Measurements from ENCODE around the gene PLPP3. TPM values are rescaled to one million over a fixed set of nuclear protein-coding genes. Genes with fewer than 3 reads are reported as not detected.
"Not testable (repeated sequence)": the region's sequence is repeated elsewhere in the genome, so short reads cannot be mapped to it uniquely, and the experiment has no call there.

PLPP3 gene
- total and polyA plus RNA-seq, 12 donors, result 11.7 to 156 (median 96.1) TPM

DNA sequence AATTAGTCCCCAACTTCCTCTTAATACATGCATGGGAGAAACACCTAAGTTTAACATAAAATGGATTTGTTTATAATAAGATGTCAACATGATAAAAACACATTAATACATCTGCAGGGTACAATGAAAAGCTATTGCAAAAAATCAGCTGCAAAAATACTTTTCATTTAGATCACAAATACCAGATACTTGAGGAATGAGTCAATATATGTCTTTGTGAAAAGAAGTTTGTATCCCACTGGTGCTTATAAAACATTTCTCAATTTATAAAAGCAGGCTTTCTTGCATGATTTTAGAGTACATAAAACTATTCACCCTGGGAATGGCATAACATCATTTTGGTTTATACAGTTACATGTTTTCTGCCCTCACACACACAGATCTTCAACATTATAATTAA, 47.2 kb upstream of the PLPP3 start:
- Histone ChIP-seq H3K4me3 (no peak overlapping the region), H3K27me3 (peaks cover 12% of the 10 kb centered on the region), H3K27ac (no peak overlapping the region), H3K9me3 (replicated peaks in 1 of 3) (no peaks in the 10 kb centered on the region), H3K4me1 (replicated peaks in 1 of 2) (no peaks in the 10 kb centered on the region), H3K36me3 (replicated peaks in 1 of 2) (no peaks in the 10 kb centered on the region)
- no peak for DNase-seq
- intact Hi-C loops (cut with DNase I), result no loop called here
- no peak for TF ChIP-seq CTCF (IDR thresholded peaks at IDR 0.05)
- TF ChIP-seq POLR2A (IDR thresholded peaks at IDR 0.05), result no peak

DNA sequence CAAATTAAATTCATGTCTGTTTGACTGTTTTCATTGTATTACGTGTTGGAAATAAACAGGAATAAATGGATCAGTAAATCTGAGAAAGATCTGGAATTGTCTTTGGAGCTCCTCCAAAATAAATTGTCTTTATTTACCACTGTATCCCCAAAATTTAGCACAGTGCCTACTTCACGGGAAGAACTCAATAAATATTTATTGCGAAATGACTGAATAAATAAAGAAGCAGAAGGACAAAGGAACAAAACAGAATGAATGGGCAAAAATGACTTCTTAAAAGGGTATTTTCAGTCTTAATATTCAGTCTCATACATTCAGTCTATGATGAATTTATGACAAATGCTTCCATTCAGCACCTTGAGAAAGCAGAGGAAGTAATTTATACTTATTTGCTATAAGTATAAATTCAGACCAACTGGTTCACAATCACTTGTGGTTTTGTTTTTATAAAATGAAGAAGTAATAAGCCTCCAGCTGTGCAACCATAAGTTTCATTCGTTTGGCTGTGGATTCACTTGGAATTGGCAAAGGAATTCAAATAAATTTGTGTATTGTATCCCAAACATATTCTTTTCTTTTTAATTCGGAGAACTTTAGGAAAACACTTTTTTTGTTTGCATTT, 46.6 kb upstream of the PLPP3 start:
- no peaks in the 10 kb centered on the region for H3K4me1 ChIP-seq (replicated peaks in 1 of 2)
- DNase-seq, result no peak
- peaks cover 12% of the 10 kb centered on the region for H3K27me3 ChIP-seq
- H3K9me3 ChIP-seq (replicated peaks in 1 of 3), result no peaks in the 10 kb centered on the region
- H3K4me3 ChIP-seq, result no peak overlapping the region
- intact Hi-C loops (cut with DNase I), result no loop called here
- WGBS, 4 donors, result 45 to 54% (median 54%) methylated on average over 5 of the region's 5 CpGs
- H3K27ac ChIP-seq, result no peak overlapping the region
- TF ChIP-seq CTCF (IDR thresholded peaks at IDR 0.05) (no peak), POLR2A (IDR thresholded peaks at IDR 0.05) (no peak)
- H3K36me3 ChIP-seq (replicated peaks in 1 of 2), result no peaks in the 10 kb centered on the region

GRCh38 chr1:56617141-56617540, 37.8 kb upstream of the PLPP3 start:
- no peaks in the 10 kb centered on the region for H3K4me1 ChIP-seq (replicated peaks in 1 of 2)
- intact Hi-C loops (cut with DNase I), result no loop called here
- DNase-seq, result no peak
- no peak overlapping the region for H3K27ac ChIP-seq
- H3K4me3 ChIP-seq, result no peak overlapping the region
- H3K36me3 ChIP-seq (replicated peaks in 1 of 2), result no peaks in the 10 kb centered on the region
- H3K9me3 ChIP-seq (replicated peaks in 1 of 3), result no peaks in the 10 kb centered on the region
- no peaks in the 10 kb centered on the region for H3K27me3 ChIP-seq
- WGBS, 4 donors, result 86 to 88% (median 87%) methylated on average over 2 of the region's 2 CpGs
- TF ChIP-seq CTCF (IDR thresholded peaks at IDR 0.05) (no peak), POLR2A (IDR thresholded peaks at IDR 0.05) (no peak)

- H3K36me3 ChIP-seq (replicated peaks in 1 of 2); H3K27me3 ChIP-seq; H3K27ac ChIP-seq; H3K4me1 ChIP-seq (replicated peaks in 1 of 2); DNase-seq; intact Hi-C loops (cut with DNase I); H3K4me3 ChIP-seq; H3K9me3 ChIP-seq (replicated peaks in 1 of 3): not testable (repeated sequence)
- WGBS, 4 donors, result 74 to 87% (median 85%) methylated on average over 6 of the region's 6 CpGs
Measured at GRCh38 chr1:56610770-56611169, 31.4 kb upstream of the PLPP3 start.

- H3K4me1 ChIP-seq (replicated peaks in 1 of 2); H3K9me3 ChIP-seq (replicated peaks in 1 of 3); H3K27ac ChIP-seq; intact Hi-C loops (cut with DNase I); DNase-seq; H3K36me3 ChIP-seq (replicated peaks in 1 of 2); H3K27me3 ChIP-seq; H3K4me3 ChIP-seq: not testable (repeated sequence)
- 25 to 59% (median 44%) methylated on average over 2 of the region's 2 CpGs for WGBS, 4 donors
Measured at GRCh38 chr1:56610097-56610496, 30.7 kb upstream of the PLPP3 start.

- H3K27me3 ChIP-seq; H3K4me3 ChIP-seq; H3K4me1 ChIP-seq (replicated peaks in 1 of 2); H3K27ac ChIP-seq; H3K36me3 ChIP-seq (replicated peaks in 1 of 2); H3K9me3 ChIP-seq (replicated peaks in 1 of 3); DNase-seq; intact Hi-C loops (cut with DNase I): not testable (repeated sequence)
- 89 to 92% (median 91%) methylated on average over 5 of the region's 5 CpGs for WGBS, 4 donors
Measured at GRCh38 chr1:56595397-56596191, 16.2 kb upstream of the PLPP3 start.

All from adrenal gland (tissue), 12 donors.